ENCODE data around the gene GNLY.

DNA sequence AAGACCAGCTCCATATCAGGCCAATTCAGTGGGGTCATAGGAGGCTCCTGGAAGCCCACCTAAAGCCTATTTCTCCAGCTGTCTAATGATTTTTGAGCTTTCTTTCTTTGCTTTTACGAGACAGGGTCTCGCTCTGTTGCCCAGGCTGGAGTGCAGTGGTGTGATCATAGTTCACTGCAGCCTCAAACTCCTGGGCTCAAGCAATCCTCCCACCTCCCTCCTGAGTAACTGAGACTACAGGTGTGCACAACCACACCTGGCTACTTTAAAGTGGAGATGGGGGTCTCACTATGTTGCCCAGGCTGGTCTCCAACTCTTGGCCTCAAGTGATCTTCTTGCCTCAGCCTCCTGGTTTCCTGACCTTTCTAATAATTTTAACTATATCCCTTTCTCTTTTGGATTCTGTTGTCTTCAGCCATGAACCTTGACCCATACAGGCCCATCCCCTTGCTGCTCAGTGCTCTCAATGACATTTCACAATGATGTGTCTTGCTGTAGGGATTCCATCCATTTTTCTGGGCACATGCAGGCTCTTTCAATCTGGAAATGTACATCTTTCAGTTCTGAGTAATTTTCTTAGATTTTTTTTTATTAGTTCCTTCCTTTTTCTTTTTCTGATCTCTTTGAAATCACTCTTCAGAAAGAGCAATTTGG lies 29.7 kb downstream of the GNLY start:
- TF ChIP-seq, protein P1, sequence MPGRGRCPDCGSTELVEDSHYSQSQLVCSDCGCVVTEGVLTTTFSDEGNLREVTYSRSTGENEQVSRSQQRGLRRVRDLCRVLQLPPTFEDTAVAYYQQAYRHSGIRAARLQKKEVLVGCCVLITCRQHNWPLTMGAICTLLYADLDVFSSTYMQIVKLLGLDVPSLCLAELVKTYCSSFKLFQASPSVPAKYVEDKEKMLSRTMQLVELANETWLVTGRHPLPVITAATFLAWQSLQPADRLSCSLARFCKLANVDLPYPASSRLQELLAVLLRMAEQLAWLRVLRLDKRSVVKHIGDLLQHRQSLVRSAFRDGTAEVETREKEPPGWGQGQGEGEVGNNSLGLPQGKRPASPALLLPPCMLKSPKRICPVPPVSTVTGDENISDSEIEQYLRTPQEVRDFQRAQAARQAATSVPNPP (CRISPR knock-in tag; IDR thresholded peaks at IDR 0.05), result no peak
- no peak for TF ChIP-seq HDAC6 (IDR thresholded peaks at IDR 0.05; ENCODE audit: low read depth, low read length)
- TF ChIP-seq ZNF530 (CRISPR knock-in tag; IDR thresholded peaks at IDR 0.05; ENCODE audit: low read depth), result no peak
- no peak for TF ChIP-seq TRIM24 (CRISPR knock-in tag; IDR thresholded peaks at IDR 0.05)
- TF ChIP-seq, protein P2, sequence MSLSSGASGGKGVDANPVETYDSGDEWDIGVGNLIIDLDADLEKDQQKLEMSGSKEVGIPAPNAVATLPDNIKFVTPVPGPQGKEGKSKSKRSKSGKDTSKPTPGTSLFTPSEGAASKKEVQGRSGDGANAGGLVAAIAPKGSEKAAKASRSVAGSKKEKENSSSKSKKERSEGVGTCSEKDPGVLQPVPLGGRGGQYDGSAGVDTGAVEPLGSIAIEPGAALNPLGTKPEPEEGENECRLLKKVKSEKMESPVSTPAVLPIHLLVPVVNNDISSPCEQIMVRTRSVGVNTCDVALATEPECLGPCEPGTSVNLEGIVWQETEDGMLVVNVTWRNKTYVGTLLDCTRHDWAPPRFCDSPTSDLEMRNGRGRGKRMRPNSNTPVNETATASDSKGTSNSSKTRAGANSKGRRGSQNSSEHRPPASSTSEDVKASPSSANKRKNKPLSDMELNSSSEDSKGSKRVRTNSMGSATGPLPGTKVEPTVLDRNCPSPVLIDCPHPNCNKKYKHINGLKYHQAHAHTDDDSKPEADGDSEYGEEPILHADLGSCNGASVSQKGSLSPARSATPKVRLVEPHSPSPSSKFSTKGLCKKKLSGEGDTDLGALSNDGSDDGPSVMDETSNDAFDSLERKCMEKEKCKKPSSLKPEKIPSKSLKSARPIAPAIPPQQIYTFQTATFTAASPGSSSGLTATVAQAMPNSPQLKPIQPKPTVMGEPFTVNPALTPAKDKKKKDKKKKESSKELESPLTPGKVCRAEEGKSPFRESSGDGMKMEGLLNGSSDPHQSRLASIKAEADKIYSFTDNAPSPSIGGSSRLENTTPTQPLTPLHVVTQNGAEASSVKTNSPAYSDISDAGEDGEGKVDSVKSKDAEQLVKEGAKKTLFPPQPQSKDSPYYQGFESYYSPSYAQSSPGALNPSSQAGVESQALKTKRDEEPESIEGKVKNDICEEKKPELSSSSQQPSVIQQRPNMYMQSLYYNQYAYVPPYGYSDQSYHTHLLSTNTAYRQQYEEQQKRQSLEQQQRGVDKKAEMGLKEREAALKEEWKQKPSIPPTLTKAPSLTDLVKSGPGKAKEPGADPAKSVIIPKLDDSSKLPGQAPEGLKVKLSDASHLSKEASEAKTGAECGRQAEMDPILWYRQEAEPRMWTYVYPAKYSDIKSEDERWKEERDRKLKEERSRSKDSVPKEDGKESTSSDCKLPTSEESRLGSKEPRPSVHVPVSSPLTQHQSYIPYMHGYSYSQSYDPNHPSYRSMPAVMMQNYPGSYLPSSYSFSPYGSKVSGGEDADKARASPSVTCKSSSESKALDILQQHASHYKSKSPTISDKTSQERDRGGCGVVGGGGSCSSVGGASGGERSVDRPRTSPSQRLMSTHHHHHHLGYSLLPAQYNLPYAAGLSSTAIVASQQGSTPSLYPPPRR (CRISPR knock-in tag; IDR thresholded peaks at IDR 0.05; ENCODE audit: borderline replicate concordance), result no peak
- TF ChIP-seq EZH2 (conservative IDR thresholded peaks at IDR 0.05; ENCODE audit: low read depth, low read length), result no peak
